G401.6 (cell line): ENCODE data around the gene MAVS.

Experiments
- FAIRE-seq: peaks from 2 replicates; lab custom pipeline; 2012; peaks lifted over from hg19 to GRCh38; lab: Jason Lieb, UNC

The MAVS gene

GRCh38 chr20:3846740-3847428 lies at the start of gene MAVS:
Gene MAVS, plus strand, starts transcription at chr20:3846834. Its CDS starts 7,791 bp downstream, at chr20:3854625.
- FAIRE-seq = no peak

DNA sequence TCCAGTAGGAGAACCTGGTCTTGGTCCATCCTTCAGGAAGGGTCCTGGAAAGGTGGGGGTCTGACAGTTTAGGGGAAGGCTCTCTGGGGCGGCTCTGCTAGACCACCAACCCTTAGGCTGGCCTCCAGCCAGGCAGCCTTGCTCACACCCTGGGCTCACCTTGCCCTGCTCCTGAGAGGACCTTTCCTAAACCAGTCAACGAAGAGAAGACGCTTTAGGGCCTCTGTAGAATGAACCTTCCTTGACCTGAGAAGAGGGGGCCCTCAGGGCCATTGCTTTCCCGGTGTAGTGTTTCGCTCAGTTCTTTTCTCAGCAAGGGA lies 49.4 kb upstream of the MAVS start:
- no peak for FAIRE-seq

- no peak for FAIRE-seq
Observed at GRCh38 chr20:3797592-3798372, 48.9 kb upstream of the MAVS start.

GRCh38 chr20:3798373-3798768 lies 48.3 kb upstream of the MAVS start:
- no peak for FAIRE-seq

- no peak for FAIRE-seq
Observed at GRCh38 chr20:3798908-3799248, 47.8 kb upstream of the MAVS start.

GRCh38 chr20:3800256-3800877 lies 46.3 kb upstream of the MAVS start:
- no peak for FAIRE-seq

GRCh38 chr20:3800878-3801260 lies 45.8 kb upstream of the MAVS start:
- FAIRE-seq = no peak

DNA sequence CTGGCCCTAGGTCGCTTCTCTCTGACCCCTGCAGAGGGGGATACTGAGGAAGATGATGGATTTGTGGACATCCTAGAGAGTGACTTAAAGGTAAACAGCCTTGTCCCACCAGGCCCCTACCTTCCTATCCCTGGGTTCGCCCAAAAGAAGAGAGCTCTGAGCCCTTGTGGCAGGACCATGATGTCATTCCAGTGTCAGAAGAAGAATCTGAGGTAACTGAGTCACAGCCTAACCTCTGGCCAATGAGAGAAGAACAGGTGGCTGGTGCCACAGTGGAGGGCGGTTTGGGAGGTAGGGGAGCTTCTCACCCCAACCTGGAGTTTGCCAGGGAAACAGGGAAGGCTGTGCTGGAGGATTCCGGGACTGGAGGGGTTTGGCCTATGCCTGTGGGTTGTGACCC lies 45.3 kb upstream of the MAVS start:
- no peak for FAIRE-seq

- FAIRE-seq = no peak
Observed at GRCh38 chr20:3801846-3802245, 44.8 kb upstream of the MAVS start.

- no peak for FAIRE-seq
Observed at GRCh38 chr20:3802524-3803239, 44.0 kb upstream of the MAVS start.

DNA sequence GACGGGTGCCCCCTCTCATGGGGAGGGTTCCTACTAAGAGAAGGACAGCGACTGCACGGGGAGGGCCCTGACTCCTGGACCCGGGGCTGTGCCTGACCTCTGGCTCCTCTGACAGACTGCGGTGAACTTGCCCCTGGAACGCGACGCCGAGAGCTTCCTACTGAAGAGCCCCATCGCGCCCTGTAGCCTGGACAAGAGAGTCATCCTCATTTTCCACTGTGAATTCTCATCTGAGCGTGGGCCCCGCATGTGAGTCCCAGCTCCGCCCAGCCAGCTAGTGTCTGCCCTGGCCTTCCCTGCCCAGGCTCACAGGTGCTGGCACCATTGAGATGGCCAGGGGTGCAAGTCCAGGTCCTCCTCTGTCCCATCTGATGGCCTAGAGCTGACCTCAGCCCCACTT lies 43.3 kb upstream of the MAVS start:
- no peak for FAIRE-seq

- FAIRE-seq = no peak
Observed at GRCh38 chr20:3803854-3804253, 42.8 kb upstream of the MAVS start.

DNA sequence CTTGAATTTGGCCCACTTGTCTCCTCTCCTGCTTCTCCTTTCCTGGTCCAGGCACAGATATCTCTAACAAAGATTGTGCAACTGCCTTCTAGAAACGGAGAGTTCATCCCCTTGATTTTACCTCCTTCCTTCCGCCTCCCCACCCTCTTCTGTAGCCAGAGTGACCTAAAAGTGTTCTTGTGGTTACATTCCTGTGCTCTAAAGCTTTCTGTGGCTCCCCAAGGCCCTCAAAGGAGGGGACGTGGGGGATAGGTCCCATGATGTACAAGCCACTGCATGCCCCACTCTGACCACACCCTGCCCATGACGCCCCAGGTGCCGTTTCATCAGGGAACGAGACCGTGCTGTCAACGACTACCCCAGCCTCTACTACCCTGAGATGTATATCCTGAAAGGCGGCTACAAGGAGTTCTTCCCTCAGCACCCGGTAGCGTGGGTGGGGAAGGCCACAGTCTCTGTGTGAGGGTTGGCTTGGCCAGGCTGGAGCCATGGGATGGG lies 42.3 kb upstream of the MAVS start:
- FAIRE-seq = no peak

- FAIRE-seq = no peak
Observed at GRCh38 chr20:3804781-3805180, 41.9 kb upstream of the MAVS start.

GRCh38 chr20:3808544-3808943 lies 38.1 kb upstream of the MAVS start:
- FAIRE-seq = no peak

GRCh38 chr20:3811467-3812258 lies 35.0 kb upstream of the MAVS start:
- no peak for FAIRE-seq

DNA sequence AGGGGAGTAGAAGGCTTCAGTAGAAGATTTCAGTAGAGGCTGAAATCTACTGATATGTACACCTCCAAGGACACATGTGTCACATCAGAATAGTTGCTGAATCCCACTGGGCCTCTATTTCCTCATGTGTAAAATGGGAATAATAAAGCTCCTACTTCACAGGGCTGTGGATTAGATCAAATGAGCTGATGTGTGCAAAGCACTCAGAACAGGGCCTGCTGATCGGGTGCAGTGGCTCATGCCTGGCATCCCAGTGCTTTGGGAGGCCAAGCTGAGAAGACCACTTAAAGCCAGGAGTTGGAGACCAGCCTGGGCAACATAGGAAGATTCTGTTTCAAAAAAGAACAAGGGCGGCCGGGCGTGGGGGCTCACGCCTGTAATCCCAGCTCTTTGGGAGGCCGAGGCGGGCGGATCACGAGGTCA lies 34.4 kb upstream of the MAVS start:
- FAIRE-seq = no peak

GRCh38 chr20:3812975-3813847 lies 33.4 kb upstream of the MAVS start:
- no peak for FAIRE-seq

GRCh38 chr20:3813848-3814581 lies 32.6 kb upstream of the MAVS start:
- no peak for FAIRE-seq

DNA sequence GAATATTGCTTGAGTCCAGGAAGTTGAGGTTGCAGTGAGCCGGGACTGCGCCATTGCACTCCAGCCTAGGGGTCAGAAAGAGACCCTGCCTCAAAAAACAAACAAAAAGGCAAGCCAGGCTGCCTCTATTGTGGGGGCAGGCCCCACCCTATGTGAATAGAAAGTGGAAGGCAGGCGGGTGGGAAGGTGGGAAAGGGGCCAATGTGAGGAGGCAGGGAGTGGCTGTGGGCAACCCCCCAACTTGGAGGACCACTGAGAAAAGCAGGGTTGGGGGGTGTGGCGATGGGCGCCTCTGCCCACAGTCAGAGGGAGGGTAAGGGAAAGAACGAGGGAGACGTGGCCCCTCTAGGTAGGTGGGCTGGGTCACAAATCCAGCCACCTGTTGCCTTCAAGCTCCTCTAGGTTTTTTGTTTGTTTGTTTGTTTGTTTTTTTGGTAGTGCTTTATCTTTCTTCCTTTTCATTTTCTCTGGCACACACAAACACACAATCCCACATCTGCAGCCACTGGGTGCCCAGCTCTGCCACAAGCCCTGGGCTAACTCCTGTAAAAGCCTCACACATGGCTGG lies 31.6 kb upstream of the MAVS start:
- no peak for FAIRE-seq
